Stomach (tissue), 4 donors: ENCODE measurements around the gene NCAN.

Experiments
- CTCF ChIP-seq, 7 experiments: fragments of 450-650 bp in 4 of 7; fragments of 200-600 bp in 3 of 7; sonication (generic) in 3 of 7; IDR thresholded peaks; one replicate each; pipeline ENCODE4 v1.5.1; 2016 to 2019; ENCODE audit warnings: antibody characterized with exemption in 7 of 7, control low read depth in 2 of 7, mild to moderate bottlenecking in 1 of 7
- EP300 ChIP-seq: sonication (generic); formaldehyde crosslinking; IDR thresholded peaks from one replicate; pipeline ENCODE4 v1.6.1; 2017; ENCODE audit warnings: antibody characterized with exemption
- POLR2A ChIP-seq, 4 donors: fragments of 450-650 bp; IDR thresholded peaks; one replicate each; pipeline ENCODE4 v1.6.1; 2016; ENCODE audit warnings: antibody characterized with exemption in 4 of 4, control low read depth in 2 of 4, mild to moderate bottlenecking in 1 of 4, moderate library complexity in 1 of 4
- POLR2AphosphoS5 ChIP-seq, 3 donors: sonication (generic); formaldehyde crosslinking; IDR thresholded peaks; one replicate each; pipeline ENCODE4 v1.6.1; 2016; ENCODE audit warnings: antibody characterized with exemption in 3 of 3

GRCh38 chr19:19185853-19186740, 25.7 kb upstream of the NCAN start:
- TF ChIP-seq CTCF (IDR thresholded peaks at IDR 0.05): peak in 5 of 7 experiments; percentile 16 to 48 (median 41)
- no peak for TF ChIP-seq POLR2AphosphoS5 (IDR thresholded peaks at IDR 0.05)
- TF ChIP-seq POLR2A (IDR thresholded peaks at IDR 0.05): no peak
- TF ChIP-seq EP300: no peak
